ENCODE measurements around the gene LTF.
"Not testable (repeated sequence)": the region's sequence is repeated elsewhere in the genome, so short reads cannot be mapped to it uniquely, and the experiment has no call there.

The LTF gene

GRCh38 chr3:46435081-46435726, 29.5 kb downstream of the LTF start:
- DNase-seq = no peak

DNA sequence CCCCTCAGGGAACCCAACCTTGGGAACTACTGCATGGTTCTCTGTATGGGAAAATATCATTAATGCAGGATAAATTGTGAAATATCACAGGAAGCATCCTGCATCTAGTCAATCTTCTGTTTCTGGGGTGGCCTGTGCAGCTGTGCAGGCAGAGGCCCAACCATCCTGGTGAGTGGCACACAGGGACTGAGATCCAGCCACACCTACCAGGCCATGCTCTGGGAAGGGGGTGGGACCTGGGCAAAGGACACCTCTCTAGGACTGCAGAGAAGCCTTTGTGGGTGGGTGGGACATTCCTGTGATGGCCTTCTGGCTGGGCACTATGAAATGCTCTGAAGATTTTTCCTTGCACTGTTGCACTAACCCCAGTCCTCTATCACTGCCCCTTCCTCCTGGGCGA, 30.9 kb downstream of the LTF start:
- no peak for DNase-seq

DNA sequence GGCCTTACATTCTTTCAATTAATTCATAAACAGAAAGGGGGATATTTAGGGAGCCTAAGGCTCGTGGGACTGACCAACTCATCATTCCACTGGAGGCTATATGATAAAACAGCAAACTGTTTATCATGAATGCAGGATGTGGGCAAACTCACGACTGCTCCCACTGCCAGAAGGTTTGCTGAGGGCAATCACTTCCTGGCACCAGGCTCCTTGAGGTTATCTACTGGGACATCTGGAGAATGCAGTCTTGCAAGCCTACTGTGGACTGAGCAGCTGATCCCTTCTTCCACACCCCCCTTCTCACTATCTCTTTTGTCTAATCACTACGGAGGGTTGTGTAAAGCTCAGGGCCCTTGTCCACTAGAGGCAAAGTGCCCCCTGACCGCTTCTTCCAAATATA, 31.6 kb downstream of the LTF start:
- not testable (repeated sequence) for DNase-seq

- not testable (repeated sequence) for DNase-seq
Observed at GRCh38 chr3:46431905-46432304, 32.8 kb downstream of the LTF start.

GRCh38 chr3:46430879-46431278, 33.8 kb downstream of the LTF start:
- not testable (repeated sequence) for DNase-seq

DNA sequence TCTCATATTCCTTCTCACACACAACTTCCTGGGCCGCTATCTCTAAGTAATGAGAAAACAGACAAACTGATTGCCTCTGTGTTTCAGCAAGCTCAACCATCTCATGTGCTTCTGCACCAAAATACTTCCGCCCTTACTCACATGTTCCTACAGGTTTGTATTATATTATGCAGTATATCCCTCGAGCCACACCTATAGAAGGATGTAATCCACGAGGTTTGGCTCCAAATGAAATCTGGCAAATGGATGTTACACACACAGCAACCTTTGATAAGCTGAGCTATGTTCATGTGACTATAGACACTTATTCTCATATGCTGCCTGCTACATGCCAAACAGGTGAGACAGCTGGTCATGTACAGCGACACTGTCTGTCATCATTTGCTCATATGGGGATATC, 35.0 kb downstream of the LTF start:
- no peak for DNase-seq

DNA sequence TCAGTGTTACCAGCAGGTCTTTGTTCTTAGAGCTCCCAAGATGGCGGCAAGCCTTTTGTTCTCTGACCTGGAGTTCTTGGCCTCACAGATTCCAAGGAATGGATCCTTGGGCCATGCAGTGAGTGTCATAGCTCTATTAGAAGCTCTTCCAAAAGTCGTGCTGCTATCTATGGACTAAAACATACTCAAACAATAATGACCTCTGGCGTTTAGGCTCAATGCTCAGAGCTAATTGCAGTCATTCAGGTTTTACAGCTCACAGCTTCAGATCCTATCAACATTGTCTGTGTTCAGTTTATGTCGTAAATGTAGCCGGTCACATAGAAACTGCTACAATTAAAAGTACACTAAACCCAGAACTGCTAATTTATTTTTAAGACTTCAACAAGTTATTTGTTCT, 35.5 kb downstream of the LTF start:
- no peak for DNase-seq

DNA sequence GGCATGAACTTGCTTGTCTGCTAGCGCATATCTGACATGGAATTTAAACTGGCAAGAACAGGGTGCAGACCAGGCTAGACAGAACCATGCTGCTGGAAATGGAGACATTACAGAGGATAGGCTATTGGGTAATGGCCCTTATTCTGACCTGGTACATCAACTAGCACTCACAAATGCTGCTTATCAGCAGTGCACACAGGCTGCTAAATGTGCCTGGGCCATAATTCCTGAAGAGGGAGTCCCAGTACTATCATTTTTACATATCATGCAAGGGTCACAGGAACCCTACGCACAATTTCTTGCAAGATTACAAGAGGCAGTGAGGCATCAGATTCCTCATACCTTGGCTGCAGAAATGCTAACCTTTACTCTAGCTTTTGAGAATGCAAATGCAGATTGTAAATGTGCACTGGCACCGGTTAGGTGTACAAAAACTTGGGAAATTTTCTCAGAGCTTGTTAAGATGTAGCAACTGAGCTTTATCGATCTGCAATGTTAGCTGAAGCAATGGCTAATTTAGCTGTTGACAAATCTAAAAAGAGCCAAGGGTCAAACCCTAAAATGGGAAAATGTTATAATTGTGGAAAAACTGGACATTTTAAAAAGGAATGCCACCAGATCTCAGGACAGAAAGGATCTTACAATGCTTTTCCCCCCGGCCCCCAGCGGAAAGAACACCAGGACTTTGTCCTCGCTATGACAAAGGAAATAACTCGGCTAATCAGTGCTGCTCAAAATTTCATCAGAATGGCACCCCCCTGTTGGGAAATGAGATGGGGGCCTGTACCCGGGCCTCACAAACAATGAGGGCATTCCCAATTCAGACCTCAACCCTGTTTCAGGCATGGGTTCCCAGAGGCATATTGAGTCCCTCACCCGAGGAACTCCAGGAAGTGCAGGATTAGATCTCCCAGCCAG, 36.5 kb downstream of the LTF start:
- DNase-seq = no peak

GRCh38 chr3:46427404-46427803, 37.3 kb downstream of the LTF start:
- DNase-seq = not testable (repeated sequence)

- not testable (repeated sequence) for DNase-seq
Observed at GRCh38 chr3:46426476-46426875, 38.2 kb downstream of the LTF start.

DNA sequence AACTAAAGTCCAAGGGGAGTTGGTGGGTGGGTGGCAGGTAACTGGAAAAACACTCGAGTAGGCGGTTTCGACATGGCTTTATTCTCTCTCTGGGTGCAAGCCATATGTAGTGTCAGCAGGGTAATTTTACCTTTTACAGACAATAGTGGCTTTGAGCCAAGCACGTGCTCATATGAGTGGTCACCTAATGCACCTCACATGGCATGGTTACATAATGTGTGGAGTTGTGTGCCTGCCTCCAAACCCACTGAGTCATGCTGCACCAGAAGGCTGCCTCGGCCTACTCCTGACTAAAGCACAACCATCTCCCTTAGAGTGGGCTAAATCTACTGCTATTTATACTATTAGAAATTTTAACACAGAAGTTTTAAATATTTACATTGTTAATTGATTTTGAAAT, 41.1 kb downstream of the LTF start:
- DNase-seq = no peak

- DNase-seq = no peak
Observed at GRCh38 chr3:46422617-46423016, 42.1 kb downstream of the LTF start.

GRCh38 chr3:46420931-46421330, 43.8 kb downstream of the LTF start:
- DNase-seq = no peak

GRCh38 chr3:46419816-46420215, 44.9 kb downstream of the LTF start:
- no peak for DNase-seq

- DNase-seq = no peak
Observed at GRCh38 chr3:46417841-46418611, 46.7 kb downstream of the LTF start.

DNA sequence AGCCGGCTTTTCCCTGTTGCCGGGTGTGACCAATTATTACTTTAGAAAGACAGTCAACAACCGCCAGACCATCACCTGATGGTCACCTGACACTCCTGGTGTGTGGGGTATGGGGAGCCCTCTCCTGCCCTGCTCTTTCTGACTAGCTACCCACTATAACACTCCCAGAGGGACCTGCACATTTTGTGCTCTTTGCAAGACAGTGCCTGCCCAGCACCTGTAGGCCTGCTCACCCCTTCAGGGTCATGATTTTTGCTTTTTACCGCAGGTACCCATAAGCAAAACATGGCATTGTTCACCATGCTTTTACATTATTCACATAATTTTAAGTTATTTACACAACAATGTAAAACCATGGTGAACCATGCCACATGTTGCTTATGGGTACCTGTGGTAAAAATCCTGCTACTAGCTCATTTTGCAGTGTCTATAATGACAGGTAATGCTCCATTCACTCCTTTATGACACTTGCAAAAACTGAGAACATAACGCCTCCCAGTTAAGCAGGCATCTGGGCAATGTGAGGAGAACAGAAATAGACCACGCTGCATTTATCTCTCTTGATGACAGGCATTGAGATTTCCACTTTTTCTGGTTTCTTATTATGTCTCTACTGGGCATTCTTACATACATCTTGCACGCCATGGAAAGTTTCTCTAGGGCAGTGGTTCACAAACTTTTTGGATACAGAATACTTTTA, 47.7 kb downstream of the LTF start:
- DNase-seq = no peak

GRCh38 chr3:46416125-46416810, 48.4 kb downstream of the LTF start:
- no peak for DNase-seq

GRCh38 chr3:46414739-46415138, 50.0 kb downstream of the LTF start:
- no peak for DNase-seq

- no peak for DNase-seq
Observed at GRCh38 chr3:46413951-46414350, 50.8 kb downstream of the LTF start.

GRCh38 chr3:46412786-46413298, 51.9 kb downstream of the LTF start:
- no peak for DNase-seq

DNA sequence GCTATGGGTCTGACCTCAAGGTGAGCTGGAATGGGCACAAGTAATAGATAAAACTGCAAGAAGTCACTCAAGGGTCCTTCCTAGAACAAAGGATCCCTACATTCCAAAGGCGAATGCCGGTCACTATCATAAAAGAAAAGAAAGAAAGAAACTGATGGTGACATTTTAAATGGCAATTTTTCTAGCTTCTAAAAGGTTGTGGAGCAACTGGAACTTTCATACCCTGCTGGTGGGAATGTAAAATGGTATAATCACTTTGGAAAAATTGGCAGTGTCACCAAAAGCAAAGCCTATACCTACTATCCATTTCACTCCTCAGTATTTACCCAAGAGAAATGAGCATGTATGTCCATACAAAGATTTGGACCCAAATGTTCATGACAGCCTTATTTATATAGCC, 53.4 kb downstream of the LTF start:
- DNase-seq = no peak

DNA sequence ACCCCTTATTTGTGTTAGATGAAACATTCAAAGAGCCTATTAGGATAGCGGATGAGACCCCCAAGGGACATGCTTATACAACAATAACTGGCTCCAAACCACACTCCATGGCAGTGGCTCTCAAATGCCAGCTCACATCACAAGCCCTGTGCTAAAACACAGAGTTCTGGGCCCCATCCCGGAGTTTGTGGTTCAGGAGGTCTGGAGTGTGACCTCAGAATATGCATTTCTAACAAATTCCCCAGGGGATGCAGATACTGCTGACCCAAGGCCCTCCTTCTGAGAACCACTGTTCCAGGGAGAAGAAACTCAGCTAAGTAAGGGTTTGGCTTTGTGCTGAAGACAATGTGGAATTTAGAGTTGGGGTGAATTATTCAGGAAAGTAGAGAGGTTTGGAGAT, 54.0 kb downstream of the LTF start:
- DNase-seq = no peak

Measured in activated CD4-positive, alpha-beta T cell treated with anti-CD3 and anti-CD28 coated beads, Interleukin-2, amount 50 U/mL, for 16 hours (primary cell).